MCF 10A (cell line): ENCODE data around the gene GSK3B. TPM values are rescaled to one million over a fixed set of nuclear protein-coding genes. Genes with fewer than 3 reads are reported as not detected.

Experiments
- BruUV-seq: library from RNA; stranded (reverse); fragments of 400-500 nt; replicated peaks from 2 replicates; lab custom pipeline; 2021; lab: Mats Ljungman, UMichigan
- CTCF ChIA-PET: fragments of 300-600 bp; sonication (Branson Sonifier 250); formaldehyde crosslinking; extraction: SDS; loops from one replicate; lab custom pipeline; 2021; ENCODE audit warnings: antibody characterized with exemption, inconsistent platforms; lab: Yijun Ruan, JAX
- POLR2A ChIA-PET: fragments of 300-600, 350-650 bp; sonication (Branson Sonifier 250); formaldehyde crosslinking; extraction: SDS; loops from one replicate; lab custom pipeline; 2020; ENCODE audit warnings: antibody characterized with exemption, inconsistent platforms; lab: Yijun Ruan, JAX
- DNase-seq: peaks from one replicate; pipeline ENCODE4 v3.0.0-alpha.2; 2018; ENCODE audit not compliant: unreplicated experiment
- H3K27ac Mint-ChIP-seq: one replicate; pipeline ENCODE4 v1.8.0; 2022; ENCODE audit warnings: mild to moderate bottlenecking, low read depth, mixed read lengths; ENCODE audit not compliant: unreplicated experiment
- H3K27me3 Mint-ChIP-seq: one replicate; pipeline ENCODE4 v1.8.0; 2022; ENCODE audit warnings: mixed read lengths; ENCODE audit not compliant: insufficient read depth, unreplicated experiment
- H3K36me3 Mint-ChIP-seq: one replicate; pipeline ENCODE4 v1.8.0; 2022; ENCODE audit warnings: mild to moderate bottlenecking, moderate library complexity, mixed read lengths; ENCODE audit not compliant: insufficient read depth, unreplicated experiment
- H3K4me1 Mint-ChIP-seq: one replicate; pipeline ENCODE4 v1.8.0; 2022; ENCODE audit warnings: mixed read lengths; ENCODE audit not compliant: insufficient read depth, unreplicated experiment
- H3K4me3 Mint-ChIP-seq: one replicate; pipeline ENCODE4 v1.8.0; 2022; ENCODE audit warnings: mild to moderate bottlenecking, moderate library complexity, mixed read lengths; ENCODE audit not compliant: unreplicated experiment
- H3K9me3 Mint-ChIP-seq: one replicate; pipeline ENCODE4 v1.8.0; 2022; ENCODE audit warnings: mixed read lengths; ENCODE audit not compliant: unreplicated experiment
- CTCF ChIP-seq: fragments of 200-600 bp; IDR thresholded peaks from one replicate; pipeline ENCODE4 v1.8.0; 2022; ENCODE audit warnings: antibody characterized with exemption, mild to moderate bottlenecking; ENCODE audit not compliant: unreplicated experiment
- intact Hi-C: fragments of 100-400 bp; cut with micrococcal nuclease; formaldehyde crosslinking; loops from 2 replicates; pipeline ENCODE4 v1.14.1; 2022
- total RNA-seq: library from RNA; stranded (reverse); gene quantifications from 2 replicates; pipeline ENCODE4 v1.2.3, GENCODE V29; 2022

GSK3B gene
- total RNA-seq, 1 experiment from 2014 or later, result 71.5 TPM

GRCh38 chr3:119812491-119813058 lies 281.7 kb downstream of the GSK3B start:
- TF ChIP-seq CTCF, result no peak
- H3K4me3 Mint-ChIP-seq, result no peak overlapping the region
- intact Hi-C loops, result no loop called here
- H3K27ac Mint-ChIP-seq, result no peak overlapping the region
- H3K27me3 Mint-ChIP-seq, result peaks cover 16% of the 10 kb centered on the region
- H3K36me3 Mint-ChIP-seq, result no peaks in the 10 kb centered on the region
- H3K4me1 Mint-ChIP-seq, result no peaks in the 10 kb centered on the region
- no peaks in the 10 kb centered on the region for H3K9me3 Mint-ChIP-seq
- no peak for DNase-seq
- POLR2A ChIA-PET, result no interaction called here
- CTCF ChIA-PET, result interaction anchor here (0.6 kb wide), 1 partner anchor 13 kb away, joined by 3 read pairs; no protein-coding TSS in a partner anchor
- BruUV-seq, result no TSS peak

- ChIA-PET POLR2A (interaction anchor here (0.6 kb wide), 1 partner anchor 52 kb away, joined by 3 read pairs; no protein-coding TSS in a partner anchor), CTCF (interaction anchor here (0.7 kb wide), 1 partner anchor 8 kb away, joined by 3 read pairs; no protein-coding TSS in a partner anchor)
- BruUV-seq, result no TSS peak
- H3K27me3 Mint-ChIP-seq, result peaks cover 25% of the 10 kb centered on the region
- no peak overlapping the region for H3K27ac Mint-ChIP-seq
- no peak for DNase-seq
- H3K4me1 Mint-ChIP-seq, result no peaks in the 10 kb centered on the region
- no peaks in the 10 kb centered on the region for H3K36me3 Mint-ChIP-seq
- TF ChIP-seq CTCF, result no peak
- H3K9me3 Mint-ChIP-seq, result no peaks in the 10 kb centered on the region
- H3K4me3 Mint-ChIP-seq, result no peak overlapping the region
- intact Hi-C loops, result no loop called here
These were observed 284.2 kb downstream of the GSK3B start for GRCh38 chr3:119810018-119810435.

GRCh38 chr3:119809249-119810017 lies 284.8 kb downstream of the GSK3B start:
- H3K27me3 Mint-ChIP-seq, result peaks cover 19% of the 10 kb centered on the region
- intact Hi-C loops, result no loop called here
- CTCF ChIA-PET, result interaction anchor here (1.6 kb wide), 1 partner anchor 10 kb away, joined by 3 read pairs; no protein-coding TSS in a partner anchor

More at GRCh38 chr3:119809249-119810017, 284.8 kb downstream of the GSK3B start:
- no peak for DNase-seq
- Mint-ChIP-seq H3K27ac (no peak overlapping the region), H3K4me3 (no peak overlapping the region), H3K9me3 (no peaks in the 10 kb centered on the region), H3K4me1 (no peaks in the 10 kb centered on the region), H3K36me3 (no peaks in the 10 kb centered on the region)
- POLR2A ChIA-PET, result interaction anchor here (0.9 kb wide), 1 partner anchor 8 kb away, joined by 5 read pairs; no protein-coding TSS in a partner anchor
- BruUV-seq, result no TSS peak
- no peak for TF ChIP-seq CTCF
